Gastroesophageal sphincter (tissue), 3 donors: ENCODE data around the gene SH3RF2.

ENCODE experiments used
- CTCF ChIP-seq, 4 experiments: fragments of 200-600 bp in 2 of 4; fragments of 450-650 bp in 2 of 4; sonication (generic) in 1 of 4; IDR thresholded peaks; one replicate each; pipeline ENCODE4 v1.5.1; 2017 to 2019; ENCODE audit warnings: antibody characterized with exemption in 4 of 4, mild to moderate bottlenecking in 2 of 4, moderate library complexity in 2 of 4
- EP300 ChIP-seq: sonication (generic); formaldehyde crosslinking; IDR thresholded peaks from one replicate; pipeline ENCODE4 v1.6.1; 2017; ENCODE audit warnings: antibody characterized with exemption, mild to moderate bottlenecking
- POLR2A ChIP-seq, 2 donors: fragments of 450-650 bp; IDR thresholded peaks; one replicate each; pipeline ENCODE4 v1.6.1; 2017; ENCODE audit warnings: antibody characterized with exemption in 2 of 2, mild to moderate bottlenecking in 2 of 2, moderate library complexity in 1 of 2

DNA sequence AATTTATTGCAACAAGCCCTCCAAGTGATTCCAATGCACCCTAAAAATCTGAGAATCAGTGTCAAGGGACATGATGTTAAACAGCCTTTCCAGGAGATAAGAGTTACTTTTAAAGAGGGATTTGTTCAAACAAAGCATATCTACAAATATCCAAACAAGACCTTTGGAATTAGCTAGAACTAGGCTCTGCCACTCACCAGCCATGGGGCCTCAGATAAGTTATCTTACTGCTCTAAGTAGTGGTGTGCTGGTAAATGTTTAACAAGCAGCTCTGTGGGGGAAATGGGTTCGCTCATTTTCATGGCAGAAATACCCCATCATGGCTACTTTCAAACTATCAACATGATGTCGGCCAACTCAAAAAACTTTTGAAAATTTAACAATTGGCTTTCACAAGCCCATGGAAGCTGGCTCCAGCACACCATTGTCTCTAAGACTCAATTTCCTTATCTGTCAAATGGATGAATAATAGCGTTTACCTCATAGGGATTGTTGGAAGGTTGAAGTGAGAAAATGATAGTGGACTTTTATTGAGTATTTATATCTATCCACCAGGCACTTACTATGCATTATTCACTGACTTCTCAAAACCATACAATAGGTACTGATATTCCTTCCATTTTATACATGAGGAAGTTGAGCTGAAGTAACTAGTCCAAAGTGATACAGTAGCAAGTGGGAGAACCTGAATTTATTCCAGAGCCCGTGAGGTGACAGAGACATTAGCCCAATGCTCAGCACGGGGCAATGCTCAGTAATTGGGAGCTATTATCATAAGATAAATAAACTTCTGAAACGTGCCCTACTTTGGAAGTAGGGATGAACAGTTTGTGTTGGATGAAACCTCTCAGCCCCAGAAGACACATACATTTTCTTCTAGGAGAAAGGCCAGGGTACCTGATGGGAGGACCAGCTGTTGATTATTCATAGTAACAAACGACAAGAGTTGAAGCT lies 43.2 kb downstream of the SH3RF2 start:
- no peak for TF ChIP-seq CTCF (IDR thresholded peaks at IDR 0.05)
- no peak for TF ChIP-seq POLR2A (IDR thresholded peaks at IDR 0.05)
- no peak for TF ChIP-seq EP300
